ENCODE results near the gene PACSIN3. TPM values are rescaled to one million over a fixed set of nuclear protein-coding genes. Genes with fewer than 3 reads are reported as not detected.
A peak's percentile ranks its signal among the peaks of the same experiment; 100 is the strongest.

The PACSIN3 gene
- total and polyA plus RNA-seq, 12 donors, result 146 to 335 (median 248) TPM

DNA sequence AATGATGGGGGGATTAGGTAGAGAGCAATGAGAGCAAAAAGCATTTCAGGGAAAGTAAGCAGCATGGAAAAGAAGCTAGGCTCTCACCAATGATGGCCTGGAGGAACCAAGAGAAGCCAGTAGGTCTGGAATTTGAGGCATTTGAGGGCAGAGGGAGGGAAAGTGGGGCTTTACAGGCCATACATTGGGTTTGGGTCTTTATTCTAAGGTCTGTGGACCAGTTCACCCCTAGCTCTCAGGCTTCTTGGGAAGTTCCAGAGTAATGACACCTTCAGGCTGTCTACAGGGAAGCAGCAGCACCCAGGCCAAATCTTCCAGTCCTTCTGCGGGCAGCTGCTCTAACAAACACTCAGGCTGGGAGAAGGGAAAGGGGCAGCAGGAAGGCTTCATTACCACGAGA lies 39.0 kb downstream of the PACSIN3 start:
- ATAC-seq, result no peak
- Histone ChIP-seq H3K36me3 (no peaks in the 10 kb centered on the region), H3K4me3 (no peak overlapping the region), H3K9me3 (no peaks in the 10 kb centered on the region), H3K4me1 (peaks cover 0 to 34% (median 15%) of the 10 kb centered on the region in 9 donors), H3K27me3 (no peaks in the 10 kb centered on the region), H3K27ac (no peak overlapping the region)
- WGBS, 2 donors, result 89 to 91% methylated on average over 2 of the region's 2 CpGs
- intact Hi-C loops (cut with DNase I), result no loop called here
- TF ChIP-seq CTCF (IDR thresholded peaks at IDR 0.05), result no peak
- no peak for DNase-seq

GRCh38 chr11:47144541-47144940 lies 41.7 kb downstream of the PACSIN3 start:
- TF ChIP-seq CTCF (IDR thresholded peaks at IDR 0.05), result no peak
- H3K9me3 ChIP-seq, result no peaks in the 10 kb centered on the region
- intact Hi-C loops (cut with DNase I), result no loop called here
- H3K4me3 ChIP-seq, result no peak overlapping the region
- peaks cover 0 to 29% (median 15%) of the 10 kb centered on the region in 9 donors for H3K4me1 ChIP-seq
- H3K27ac ChIP-seq, result no peak overlapping the region
- no peaks in the 10 kb centered on the region for H3K36me3 ChIP-seq
- ATAC-seq, result no peak
- WGBS, 2 donors, result 91 to 93% methylated on average over 3 of the region's 3 CpGs
- H3K27me3 ChIP-seq, result no peaks in the 10 kb centered on the region
- no peak for DNase-seq

- WGBS, 2 donors, result 54 to 64% methylated on average over 3 of the region's 3 CpGs
- no peak for TF ChIP-seq CTCF (IDR thresholded peaks at IDR 0.05)
- Histone ChIP-seq H3K4me1 (peaks cover 0 to 17% (median 7%) of the 10 kb centered on the region in 9 donors), H3K27me3 (no peaks in the 10 kb centered on the region), H3K4me3 (no peak overlapping the region), H3K27ac (peak overlapping the region in 4 of 10 donors; percentile 30 to 56 (median 47)), H3K9me3 (no peaks in the 10 kb centered on the region), H3K36me3 (peaks cover 0 to 2% (median 0%) of the 10 kb centered on the region in 9 donors)
- DNase-seq, result peak in 1 of 2 donors; percentile 49
- intact Hi-C loops (cut with DNase I), result no loop called here
- ATAC-seq, result peak; percentile 76 to 96 (median 92)
Observed at GRCh38 chr11:47143322-47143721, 42.9 kb downstream of the PACSIN3 start.

DNA sequence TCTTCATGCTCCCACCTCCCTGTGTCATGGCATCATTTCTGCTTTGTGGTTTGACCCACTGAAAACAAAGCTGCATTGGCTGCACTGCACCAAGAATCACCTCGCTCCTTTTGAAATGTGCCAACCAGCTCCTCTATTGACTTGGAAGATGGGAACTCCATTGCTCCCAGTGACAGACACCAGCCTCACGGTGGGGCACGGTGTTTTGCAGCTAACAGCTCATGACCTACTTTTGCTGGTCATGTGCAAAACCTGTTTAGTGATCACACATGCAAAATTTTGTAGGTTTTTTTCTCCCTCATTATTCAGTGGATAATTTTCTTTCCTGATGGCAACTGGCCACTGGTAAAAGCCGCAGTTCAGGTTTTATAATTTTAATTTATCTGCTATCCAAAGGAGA lies 46.4 kb downstream of the PACSIN3 start:
- Histone ChIP-seq H3K36me3 (peaks cover 0 to 19% (median 0%) of the 10 kb centered on the region in 9 donors), H3K9me3 (no peaks in the 10 kb centered on the region), H3K4me3 (no peak overlapping the region), H3K27me3 (no peaks in the 10 kb centered on the region), H3K4me1 (peaks cover 0 to 17% (median 7%) of the 10 kb centered on the region in 9 donors), H3K27ac (no peak overlapping the region)
- ATAC-seq (no peak), DNase-seq (no peak)
- intact Hi-C loops (cut with DNase I), result loop anchor here in 1 of 10 donors (10.0 kb wide), 1 partner anchor 135 kb away; no protein-coding TSS in a partner anchor
- TF ChIP-seq CTCF (IDR thresholded peaks at IDR 0.05), result no peak
- 86 to 91% methylated on average over 4 of the region's 4 CpGs for WGBS, 2 donors

Data from heart right ventricle (tissue), 16 donors.